GM12878 (cell line): ENCODE measurements around the gene SLC12A9. TPM values are rescaled to one million over a fixed set of nuclear protein-coding genes. Genes with fewer than 3 reads are reported as not detected.

Source experiments
- ATAC-seq: fragments of 200-7000 bp; cut with Tn5 transposase; 3 replicates; pipeline ENCODE4 v1.9.1; 2020; ENCODE audit warnings: mild to moderate bottlenecking, moderate library complexity
- BruUV-seq: library from RNA; stranded (reverse); fragments of 400-500 nt; replicated peaks from 2 replicates; lab custom pipeline; 2021; lab: Mats Ljungman, UMichigan
- CTCF ChIA-PET: fragments of 300-600 bp; sonication (Branson Sonifier 250); formaldehyde crosslinking; extraction: SDS; loops from one replicate; lab custom pipeline; 2021; ENCODE audit warnings: inconsistent platforms; lab: Yijun Ruan, JAX
- POLR2A ChIA-PET: fragments of 350-600 bp; formaldehyde crosslinking; extraction: SDS; loops from one replicate; lab custom pipeline; 2021; ENCODE audit warnings: inconsistent platforms; lab: Charles Lee
- RAD21 ChIA-PET: fragments of 300-600 bp; sonication (Branson Sonifier 250); formaldehyde crosslinking; loops from one replicate; lab custom pipeline; 2023; ENCODE audit warnings: antibody characterized with exemption; ENCODE audit not compliant: unreplicated experiment; lab: Charles Lee
- SMC1A ChIA-PET: fragments of 300-600 bp; sonication (Branson Sonifier 250); formaldehyde crosslinking; loops from one replicate; lab custom pipeline; 2023; ENCODE audit not compliant: unreplicated experiment, uncharacterized antibody; lab: Charles Lee
- DNase-seq: peaks from one replicate; pipeline ENCODE4 v3.0.0-alpha.2; 2011; ENCODE audit warnings: low read depth, low spot score
- FAIRE-seq: peaks from 3 replicates; lab custom pipeline; 2011; peaks lifted over from hg19 to GRCh38; lab: Jason Lieb, UNC
- H2AFZ ChIP-seq: 2 replicates; pipeline ENCODE4 v1.6.0; 2011; ENCODE audit warnings: low read depth, low read length, control low read depth; ENCODE audit not compliant: control insufficient read depth
- H3K27ac ChIP-seq: 2 replicates; pipeline ENCODE4 v1.5.1; 2011; ENCODE audit warnings: control low read depth; ENCODE audit not compliant: control insufficient read depth, insufficient read depth
- H3K27me3 ChIP-seq, 2 experiments: replicated peaks in 1 of 2; 2 replicates each; pipeline versions ENCODE4 v1.6.0 to v1.6.1; 2011; ENCODE audit warnings: low read length in 1 of 2; ENCODE audit not compliant: control insufficient read depth in 2 of 2, insufficient read depth in 2 of 2
- H3K36me3 ChIP-seq, 2 experiments: 2 replicates each; pipeline ENCODE4 v1.5.1; 2011; ENCODE audit warnings: low read length in 1 of 2; ENCODE audit not compliant: control insufficient read depth in 2 of 2, insufficient read depth in 2 of 2
- H3K4me1 ChIP-seq: 2 replicates; pipeline ENCODE4 v1.6.1; 2011; ENCODE audit warnings: mild to moderate bottlenecking, low read length, moderate library complexity, mixed read lengths; ENCODE audit not compliant: control insufficient read depth, insufficient read depth
- H3K4me2 ChIP-seq: 2 replicates; pipeline ENCODE4 v1.6.0; 2011; ENCODE audit warnings: control low read depth; ENCODE audit not compliant: control insufficient read depth, insufficient read depth
- H3K4me3 ChIP-seq: fragments of 200-600 bp; sonication (generic); 2 replicates; pipeline ENCODE4 v1.5.1; 2016
- H3K79me2 ChIP-seq: 2 replicates; pipeline ENCODE4 v1.6.0; 2011; ENCODE audit warnings: low read length; ENCODE audit not compliant: control insufficient read depth, insufficient read depth
- H3K9ac ChIP-seq: 2 replicates; pipeline ENCODE4 v1.8.0; 2011; ENCODE audit warnings: low read length, control low read depth, mixed read lengths; ENCODE audit not compliant: control insufficient read depth, insufficient read depth
- H3K9me3 ChIP-seq: replicated peaks from 3 replicates; pipeline ENCODE4 v1.5.1; 2011; ENCODE audit warnings: mild to moderate bottlenecking, low read length; ENCODE audit not compliant: control insufficient read depth, insufficient read depth
- H4K20me1 ChIP-seq: 2 replicates; pipeline ENCODE4 v1.6.0; 2011; ENCODE audit not compliant: control insufficient read depth, insufficient read depth
- ASH2L ChIP-seq: fragments of 300-600, 200-600 bp; sonication (generic); IDR thresholded peaks from 2 replicates; pipeline ENCODE4 v1.6.1; 2017; ENCODE audit warnings: low read depth, mild to moderate bottlenecking, borderline replicate concordance
- CBX3 ChIP-seq: fragments of 200-600 bp; sonication (generic); IDR thresholded peaks from 2 replicates; pipeline ENCODE4 v1.6.1; 2016; ENCODE audit warnings: low read depth, borderline replicate concordance
- CREM ChIP-seq: IDR thresholded peaks from 2 replicates; pipeline ENCODE4 v1.6.1; 2014; ENCODE audit warnings: antibody characterized with exemption, low read depth
- ESRRA ChIP-seq: IDR thresholded peaks from 2 replicates; pipeline ENCODE4 v1.6.1; 2012; ENCODE audit warnings: mild to moderate bottlenecking, low read length, improper control_type of control experiment
- HCFC1 ChIP-seq: fragments of 150-350 bp; IDR thresholded peaks from 2 replicates; pipeline ENCODE4 v1.6.1; 2014; ENCODE audit warnings: low read length
- IRF4 ChIP-seq: IDR thresholded peaks from 2 replicates; pipeline ENCODE4 v1.6.1; 2011; ENCODE audit warnings: low read depth, low read length
- KLF5 ChIP-seq: fragments of 450-650 bp; IDR thresholded peaks from 2 replicates; pipeline ENCODE4 v1.6.1; 2014; ENCODE audit warnings: mild to moderate bottlenecking; ENCODE audit not compliant: partially characterized antibody
- NR2F1 ChIP-seq: fragments of 450-650 bp; conservative IDR thresholded peaks from 2 replicates; pipeline ENCODE4 v1.6.1; 2017; ENCODE audit warnings: mild to moderate bottlenecking
- NRF1 ChIP-seq: conservative IDR thresholded peaks from 2 replicates; pipeline ENCODE4 v1.6.1; 2011; ENCODE audit warnings: mild to moderate bottlenecking, low read depth, low read length, improper control_type of control experiment
- POU2F2 ChIP-seq: IDR thresholded peaks from 3 replicates; pipeline ENCODE4 v1.6.1; 2011; ENCODE audit warnings: low read depth, mild to moderate bottlenecking, low read length, borderline replicate concordance
- RAD21 ChIP-seq: IDR thresholded peaks from 2 replicates; pipeline ENCODE4 v1.6.1; 2011; ENCODE audit warnings: mild to moderate bottlenecking, low read depth, low read length, moderate library complexity; ENCODE audit not compliant: insufficient read depth
- TAF1 ChIP-seq: IDR thresholded peaks from 2 replicates; pipeline ENCODE4 v1.6.1; 2011; ENCODE audit warnings: mild to moderate bottlenecking, low read depth, low read length, borderline replicate concordance
- ZNF384 ChIP-seq: IDR thresholded peaks from 2 replicates; pipeline ENCODE4 v1.6.1; 2012; ENCODE audit warnings: low read depth, mild to moderate bottlenecking, low read length, improper control_type of control experiment, borderline replicate concordance
- WGBS: methylation state at CpG from one replicate; pipeline ENCODE4 v1.1.6; 2016; ENCODE audit warnings: low lambda C conversion rate; ENCODE audit not compliant: insufficient replicate concordance, insufficient coverage; ENCODE audit errors: missing lambda C conversion rate; 5-methylcytosine and 5-hydroxymethylcytosine counted together
- in situ Hi-C: fragments of 300-500 bp; cut with MboI; formaldehyde crosslinking; loops from 9 replicates; pipeline ENCODE4 v1.14.3; 2018; ENCODE audit warnings: mixed read lengths
- intact Hi-C: fragments of 100-400 bp; cut with micrococcal nuclease; formaldehyde crosslinking; loops from one replicate; pipeline ENCODE4 v1.14.2; 2022; ENCODE audit not compliant: unreplicated experiment
- polyA plus RNA-seq, 11 experiments: library from polyadenylated mRNA; depleted of rRNA in 4 of 11; unstranded in 6 of 11; stranded (reverse) in 5 of 11; fragments of >200 nt; fragmentation: Nextera tagmentation in 4 of 11; fragmentation: Illumina TruSeq in 1 of 11; extraction: Ambion mirVana in 4 of 11; extraction: Trizol in 1 of 11; gene quantifications; 1 replicate in 1 of 11; 2 replicates in 10 of 11; pipeline versions ENCODE4 v1.2.1 to v1.2.3, GENCODE V29; 2011 to 2016; ENCODE audit warnings: inconsistent platforms in 2 of 11, missing spikeins in 2 of 11, low read depth in 1 of 11
- total RNA-seq, 4 experiments: library from RNA; depleted of rRNA in 3 of 4; stranded (reverse); fragments of >200 nt in 3 of 4; fragmentation: Illumina TruSeq in 1 of 4; extraction: Trizol in 1 of 4; gene quantifications; 2 replicates each; pipeline versions ENCODE4 v1.2.1 to v1.2.3, GENCODE V29; 2013 to 2021
- TF ChIP-seq, protein P1 (sequence below): IDR thresholded peaks from 2 replicates; pipeline ENCODE4 v1.6.1; 2011; ENCODE audit warnings: low read depth, mild to moderate bottlenecking, low read length, moderate library complexity, borderline replicate concordance; ENCODE audit errors: extremely low read depth
- TF ChIP-seq, protein P2 (sequence below): IDR thresholded peaks from 2 replicates; pipeline ENCODE4 v1.6.1; 2011; ENCODE audit warnings: borderline replicate concordance, low read depth, mild to moderate bottlenecking, moderate library complexity, mixed read lengths, low read length; ENCODE audit not compliant: insufficient read depth; ENCODE audit errors: extremely low read length
- TF ChIP-seq, protein P3 (sequence below): fragments of 450-650 bp; IDR thresholded peaks from 2 replicates; pipeline ENCODE4 v1.6.1; 2017; ENCODE audit warnings: antibody characterized with exemption, mild to moderate bottlenecking, moderate library complexity
- TF ChIP-seq, protein P4 (sequence below), 3 experiments: IDR thresholded peaks in 2 of 3; conservative IDR thresholded peaks in 1 of 3; 2 replicates each; pipeline ENCODE4 v1.5.1; 2011; ENCODE audit warnings: low read depth in 3 of 3, low read length in 3 of 3, mild to moderate bottlenecking in 3 of 3, control low read depth in 2 of 3, moderate library complexity in 2 of 3, inconsistent platforms in 1 of 3, mixed read lengths in 1 of 3; ENCODE audit not compliant: control insufficient read depth in 2 of 3, insufficient read depth in 1 of 3; ENCODE audit errors: extremely low read depth in 1 of 3

The SLC12A9 gene
- total and polyA plus RNA-seq, 10 of the 15 experiments (the other 5 are each of a cell fraction or from before 2014, with no cell fraction given), result 0.24 to 18.5 (median 9.4) TPM

DNA sequence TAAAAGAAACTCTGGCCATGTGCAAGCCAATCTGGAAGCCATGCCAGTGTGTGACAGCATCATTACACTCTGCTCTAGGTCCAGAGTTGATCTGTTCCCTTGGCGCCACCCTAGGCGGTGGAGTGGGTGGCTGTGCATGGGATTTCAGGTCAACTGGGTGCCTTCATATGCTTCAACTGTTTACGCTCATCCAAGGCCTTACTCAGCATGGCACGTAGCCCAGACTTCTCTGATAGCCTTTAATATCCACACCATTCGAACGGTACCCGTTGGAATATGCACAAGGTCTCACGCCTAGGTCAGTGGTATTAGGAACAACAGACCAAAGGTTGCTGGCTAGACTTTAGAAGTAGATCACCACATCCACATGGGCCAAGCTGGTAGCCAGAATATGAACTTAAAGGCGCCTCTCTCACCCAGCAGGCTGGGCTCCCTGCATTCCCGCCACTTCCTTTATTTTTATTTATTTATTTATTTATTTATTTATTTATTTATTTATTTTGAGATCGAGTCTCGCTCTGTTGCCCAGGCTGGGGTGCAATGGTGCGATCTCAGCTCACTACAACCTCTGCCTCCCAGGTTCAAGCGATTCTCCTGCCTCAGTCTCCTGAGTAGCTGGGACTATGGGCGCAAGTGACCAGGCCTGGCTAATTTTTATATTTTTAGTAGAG is 61.8 kb downstream of the SLC12A9 start (continued):
- TF ChIP-seq, protein P1, sequence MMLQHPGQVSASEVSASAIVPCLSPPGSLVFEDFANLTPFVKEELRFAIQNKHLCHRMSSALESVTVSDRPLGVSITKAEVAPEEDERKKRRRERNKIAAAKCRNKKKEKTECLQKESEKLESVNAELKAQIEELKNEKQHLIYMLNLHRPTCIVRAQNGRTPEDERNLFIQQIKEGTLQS, result no peak
- no peak for TF ChIP-seq TAF1
- no peak for TF ChIP-seq ZNF384
- TF ChIP-seq POU2F2, result no peak
- TF ChIP-seq KLF5, result no peak
- TF ChIP-seq ASH2L, result no peak
- TF ChIP-seq ESRRA, result no peak

DNA sequence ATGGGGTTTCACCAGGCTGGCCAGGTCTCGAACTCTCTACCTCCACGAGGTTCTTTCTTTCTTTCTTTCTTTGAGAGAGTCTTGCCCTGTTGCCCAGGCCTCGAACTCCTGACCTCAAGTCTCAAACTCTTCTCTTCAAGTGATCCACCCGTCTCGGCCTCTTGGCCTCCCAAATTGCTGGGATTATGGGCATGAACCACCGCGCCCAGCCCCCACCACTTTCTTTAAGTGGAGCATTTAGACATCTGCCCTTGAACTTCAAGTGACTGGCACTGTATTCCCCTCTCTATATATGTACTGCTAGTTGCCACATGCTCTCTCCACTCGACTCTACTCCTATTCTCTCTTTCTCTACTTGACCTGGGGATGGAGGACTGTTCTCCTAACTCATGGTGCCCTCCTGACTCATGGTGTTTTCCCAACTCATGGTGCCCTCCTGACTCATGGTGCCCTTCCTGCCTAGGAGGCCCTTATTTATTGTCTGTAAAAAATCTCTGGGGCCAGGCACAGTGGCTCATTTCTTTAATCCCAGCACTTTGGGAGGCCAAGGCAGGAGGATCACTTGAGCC is 62.5 kb downstream of the SLC12A9 start:
- SMC1A ChIA-PET, result no interaction called here
- Histone ChIP-seq H3K9me3 (no peaks in the 10 kb centered on the region), H3K79me2 (no peaks in the 10 kb centered on the region), H4K20me1 (no peaks in the 10 kb centered on the region), H2AFZ (no peak overlapping the region), H3K4me3 (no peak overlapping the region), H3K27me3 (no peaks in the 10 kb centered on the region; a peak in 1 of 4 replicates), H3K9ac (no peak overlapping the region), H3K4me2 (no peak overlapping the region), H3K36me3 (no peaks in the 10 kb centered on the region), H3K27ac (no peak overlapping the region), H3K4me1 (no peaks in the 10 kb centered on the region)
- DNase-seq (no peak), ATAC-seq (no peak), FAIRE-seq (no peak)
- CTCF ChIA-PET, result no interaction called here
- POLR2A ChIA-PET, result no interaction called here
- intact Hi-C loops (no loop called here), in situ Hi-C loops (no loop called here)
- WGBS, result 40% methylated on average over 8 of the region's 8 CpGs
- RAD21 ChIA-PET, result no interaction called here
- BruUV-seq, result no TSS peak
- TF ChIP-seq, protein P2, sequence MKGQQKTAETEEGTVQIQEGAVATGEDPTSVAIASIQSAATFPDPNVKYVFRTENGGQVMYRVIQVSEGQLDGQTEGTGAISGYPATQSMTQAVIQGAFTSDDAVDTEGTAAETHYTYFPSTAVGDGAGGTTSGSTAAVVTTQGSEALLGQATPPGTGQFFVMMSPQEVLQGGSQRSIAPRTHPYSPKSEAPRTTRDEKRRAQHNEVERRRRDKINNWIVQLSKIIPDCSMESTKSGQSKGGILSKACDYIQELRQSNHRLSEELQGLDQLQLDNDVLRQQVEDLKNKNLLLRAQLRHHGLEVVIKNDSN, result no peak
- TF ChIP-seq, protein P3, sequence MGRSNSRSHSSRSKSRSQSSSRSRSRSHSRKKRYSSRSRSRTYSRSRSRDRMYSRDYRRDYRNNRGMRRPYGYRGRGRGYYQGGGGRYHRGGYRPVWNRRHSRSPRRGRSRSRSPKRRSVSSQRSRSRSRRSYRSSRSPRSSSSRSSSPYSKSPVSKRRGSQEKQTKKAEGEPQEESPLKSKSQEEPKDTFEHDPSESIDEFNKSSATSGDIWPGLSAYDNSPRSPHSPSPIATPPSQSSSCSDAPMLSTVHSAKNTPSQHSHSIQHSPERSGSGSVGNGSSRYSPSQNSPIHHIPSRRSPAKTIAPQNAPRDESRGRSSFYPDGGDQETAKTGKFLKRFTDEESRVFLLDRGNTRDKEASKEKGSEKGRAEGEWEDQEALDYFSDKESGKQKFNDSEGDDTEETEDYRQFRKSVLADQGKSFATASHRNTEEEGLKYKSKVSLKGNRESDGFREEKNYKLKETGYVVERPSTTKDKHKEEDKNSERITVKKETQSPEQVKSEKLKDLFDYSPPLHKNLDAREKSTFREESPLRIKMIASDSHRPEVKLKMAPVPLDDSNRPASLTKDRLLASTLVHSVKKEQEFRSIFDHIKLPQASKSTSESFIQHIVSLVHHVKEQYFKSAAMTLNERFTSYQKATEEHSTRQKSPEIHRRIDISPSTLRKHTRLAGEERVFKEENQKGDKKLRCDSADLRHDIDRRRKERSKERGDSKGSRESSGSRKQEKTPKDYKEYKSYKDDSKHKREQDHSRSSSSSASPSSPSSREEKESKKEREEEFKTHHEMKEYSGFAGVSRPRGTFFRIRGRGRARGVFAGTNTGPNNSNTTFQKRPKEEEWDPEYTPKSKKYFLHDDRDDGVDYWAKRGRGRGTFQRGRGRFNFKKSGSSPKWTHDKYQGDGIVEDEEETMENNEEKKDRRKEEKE, result no peak
- TF ChIP-seq NR2F1 (no peak), CREM (no peak), IRF4 (no peak), RAD21 (no peak), CBX3 (no peak), NRF1 (no peak), HCFC1 (no peak)
- TF ChIP-seq, protein P4, sequence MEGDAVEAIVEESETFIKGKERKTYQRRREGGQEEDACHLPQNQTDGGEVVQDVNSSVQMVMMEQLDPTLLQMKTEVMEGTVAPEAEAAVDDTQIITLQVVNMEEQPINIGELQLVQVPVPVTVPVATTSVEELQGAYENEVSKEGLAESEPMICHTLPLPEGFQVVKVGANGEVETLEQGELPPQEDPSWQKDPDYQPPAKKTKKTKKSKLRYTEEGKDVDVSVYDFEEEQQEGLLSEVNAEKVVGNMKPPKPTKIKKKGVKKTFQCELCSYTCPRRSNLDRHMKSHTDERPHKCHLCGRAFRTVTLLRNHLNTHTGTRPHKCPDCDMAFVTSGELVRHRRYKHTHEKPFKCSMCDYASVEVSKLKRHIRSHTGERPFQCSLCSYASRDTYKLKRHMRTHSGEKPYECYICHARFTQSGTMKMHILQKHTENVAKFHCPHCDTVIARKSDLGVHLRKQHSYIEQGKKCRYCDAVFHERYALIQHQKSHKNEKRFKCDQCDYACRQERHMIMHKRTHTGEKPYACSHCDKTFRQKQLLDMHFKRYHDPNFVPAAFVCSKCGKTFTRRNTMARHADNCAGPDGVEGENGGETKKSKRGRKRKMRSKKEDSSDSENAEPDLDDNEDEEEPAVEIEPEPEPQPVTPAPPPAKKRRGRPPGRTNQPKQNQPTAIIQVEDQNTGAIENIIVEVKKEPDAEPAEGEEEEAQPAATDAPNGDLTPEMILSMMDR (IDR thresholded peaks at IDR 0.05 in 2 of 3, conservative IDR thresholded peaks at IDR 0.05 in 1 of 3; ENCODE audit: control insufficient read depth in 2 of 3, extremely low read depth in 1 of 3, insufficient read depth in 1 of 3, low read depth in 3 of 3, low read length in 3 of 3), result no peak
